T-cell (primary cell): Measurements from ENCODE around the gene BCKDHB. TPM values are rescaled to one million over a fixed set of nuclear protein-coding genes. Genes with fewer than 3 reads are reported as not detected.

Source experiments
- ATAC-seq, 4 experiments: fragments of 200-7000 bp in 3 of 4; fragments of 150-1000 bp in 1 of 4; cut with Tn5 transposase; replicated peaks in 1 of 4; 1 replicate in 3 of 4; 2 replicates in 1 of 4; pipeline ENCODE4 v1.10.0; 2021; ENCODE audit warnings: moderate library complexity in 3 of 4, mild to moderate bottlenecking in 2 of 4, moderate number of reproducible peaks in 1 of 4
- CTCF ChIA-PET, 2 donors: fragments of 300-600 bp; sonication (Branson Sonifier 250); formaldehyde crosslinking; loops; one replicate each; lab custom pipeline; 2022; ENCODE audit warnings: antibody characterized with exemption in 2 of 2; lab: Charles Lee
- POLR2A ChIA-PET, 2 donors: fragments of 300-600 bp; sonication (Branson Sonifier 250); formaldehyde crosslinking; loops; one replicate each; lab custom pipeline; 2022; ENCODE audit warnings: antibody characterized with exemption in 2 of 2; lab: Charles Lee
- DNase-seq, 35 experiments: peaks; one replicate each; pipeline versions ENCODE4 v3.0.0 to v3.0.0-alpha.2; 2013 to 2023
- H3K27ac ChIP-seq: one replicate; pipeline ENCODE4 v1.5.1; 2013; ENCODE audit warnings: low read length
- H3K27me3 ChIP-seq, 2 experiments: replicated peaks in 1 of 2; 1 replicate in 1 of 2; 2 replicates in 1 of 2; pipeline versions ENCODE4 v1.6.1 to v1.7.0; 2013; ENCODE audit warnings: low read length in 1 of 2, mixed read lengths in 1 of 2; ENCODE audit not compliant: control insufficient read depth in 2 of 2, insufficient read depth in 2 of 2; ENCODE audit errors: extremely low read depth in 1 of 2
- H3K36me3 ChIP-seq, 2 donors: 1 replicate in 1 of 2; 2 replicates in 1 of 2; pipeline versions ENCODE4 v1.6.1 to v1.7.0; 2013; ENCODE audit warnings: low read length in 1 of 2; ENCODE audit not compliant: control insufficient read depth in 2 of 2, insufficient read depth in 1 of 2; ENCODE audit errors: extremely low read depth in 1 of 2
- H3K4me1 ChIP-seq, 2 experiments: 1 replicate in 1 of 2; 2 replicates in 1 of 2; pipeline versions ENCODE4 v1.6.1 to v1.7.0; 2013; ENCODE audit warnings: low read length in 2 of 2, mixed read lengths in 1 of 2; ENCODE audit not compliant: insufficient read depth in 2 of 2, control insufficient read depth in 1 of 2; ENCODE audit errors: extremely low read depth in 1 of 2
- H3K4me3 ChIP-seq, 2 donors: 1 replicate in 1 of 2; 2 replicates in 1 of 2; pipeline versions ENCODE4 v1.5.1 to v1.7.0; 2013; ENCODE audit warnings: mild to moderate bottlenecking in 2 of 2, low read length in 1 of 2, moderate library complexity in 1 of 2; ENCODE audit not compliant: control insufficient read depth in 1 of 2; ENCODE audit errors: extremely low read depth in 1 of 2
- H3K9me3 ChIP-seq: 2 replicates; pipeline ENCODE4 v1.7.0; 2013
- H3K27ac Mint-ChIP-seq, 2 donors: one replicate each; pipeline ENCODE4 v1.8.0; 2020 to 2021; ENCODE audit warnings: mild to moderate bottlenecking in 2 of 2, mixed read lengths in 2 of 2
- H3K27me3 Mint-ChIP-seq, 2 donors: one replicate each; pipeline ENCODE4 v1.8.0; 2021 to 2022; ENCODE audit warnings: mixed read lengths in 2 of 2
- H3K36me3 Mint-ChIP-seq: one replicate; pipeline ENCODE4 v1.8.0; 2021; ENCODE audit warnings: mixed read lengths
- H3K4me1 Mint-ChIP-seq, 3 donors: one replicate each; pipeline ENCODE4 v1.8.0; 2020 to 2022; ENCODE audit warnings: mixed read lengths in 3 of 3, mild to moderate bottlenecking in 1 of 3
- H3K4me3 Mint-ChIP-seq, 3 donors: one replicate each; pipeline ENCODE4 v1.8.0; 2020 to 2022; ENCODE audit warnings: mild to moderate bottlenecking in 3 of 3, mixed read lengths in 3 of 3, moderate library complexity in 3 of 3
- H3K9me3 Mint-ChIP-seq, 3 donors: one replicate each; pipeline ENCODE4 v1.8.0; 2020 to 2022; ENCODE audit warnings: mixed read lengths in 3 of 3
- WGBS: methylation state at CpG from one replicate; pipeline ENCODE4 v1.1.5; 2013; ENCODE audit warnings: missing lambda C conversion rate; ENCODE audit not compliant: insufficient coverage; 5-methylcytosine and 5-hydroxymethylcytosine counted together
- total RNA-seq, 35 experiments: library from RNA in 6 of 35; stranded (reverse) in 6 of 35; fragments of 120-200 nt in 1 of 35; gene quantifications; one replicate each; pipeline versions ENCODE4 v1.2.1 to v1.2.4 and lab custom pipeline; 2013 to 2026

BCKDHB gene
- total RNA-seq, 5 donors from 2014 or later (not counting 1 experiment from before 2014, with no cell fraction given) = 14.1 to 18.7 (median 15.2) TPM

- CTCF ChIA-PET = no interaction called here
- H3K9me3 Mint-ChIP-seq = no peaks in the 10 kb centered on the region
- DNase-seq = no peak
- H3K27ac ChIP-seq = no peak overlapping the region
- no peaks in the 10 kb centered on the region for H3K27me3 Mint-ChIP-seq
- H3K4me3 Mint-ChIP-seq = no peak overlapping the region
- ATAC-seq = no peak
- no peaks in the 10 kb centered on the region for H3K27me3 ChIP-seq
- no peak overlapping the region for H3K4me3 ChIP-seq
- H3K36me3 Mint-ChIP-seq = peaks cover 23% of the 10 kb centered on the region
- no peaks in the 10 kb centered on the region for H3K36me3 ChIP-seq
- POLR2A ChIA-PET = no interaction called here
- H3K4me1 Mint-ChIP-seq = no peaks in the 10 kb centered on the region
- no peak overlapping the region for H3K27ac Mint-ChIP-seq
- no peaks in the 10 kb centered on the region for H3K4me1 ChIP-seq
- H3K9me3 ChIP-seq = no peaks in the 10 kb centered on the region
Measured at GRCh38 chr6:80254716-80255115, 148.2 kb downstream of the BCKDHB start.

- Mint-ChIP-seq H3K9me3 (no peaks in the 10 kb centered on the region), H3K36me3 (peaks cover 37% of the 10 kb centered on the region), H3K27ac (no peak overlapping the region), H3K4me3 (no peak overlapping the region), H3K4me1 (no peaks in the 10 kb centered on the region), H3K27me3 (no peaks in the 10 kb centered on the region)
- POLR2A ChIA-PET = no interaction called here
- no peaks in the 10 kb centered on the region for H3K27me3 ChIP-seq
- no peaks in the 10 kb centered on the region for H3K36me3 ChIP-seq
- no peak overlapping the region for H3K27ac ChIP-seq
- ATAC-seq (no peak), DNase-seq (no peak)
- H3K4me3 ChIP-seq = no peak overlapping the region
- H3K9me3 ChIP-seq = no peaks in the 10 kb centered on the region
- H3K4me1 ChIP-seq = no peaks in the 10 kb centered on the region
- CTCF ChIA-PET = interaction anchor here in 1 of 2 donors (0.8 kb wide), 1 partner anchor 43 kb away, joined by 3 read pairs; no protein-coding TSS in a partner anchor
Measured at GRCh38 chr6:80256691-80257090, 150.2 kb downstream of the BCKDHB start.

GRCh38 chr6:80259118-80259517, 152.6 kb downstream of the BCKDHB start:
- H3K27me3 Mint-ChIP-seq = no peaks in the 10 kb centered on the region
- no peak overlapping the region for H3K27ac Mint-ChIP-seq
- Histone ChIP-seq H3K4me1 (no peaks in the 10 kb centered on the region), H3K4me3 (no peak overlapping the region), H3K36me3 (no peaks in the 10 kb centered on the region), H3K27ac (no peak overlapping the region), H3K27me3 (no peaks in the 10 kb centered on the region), H3K9me3 (no peaks in the 10 kb centered on the region)
- H3K4me3 Mint-ChIP-seq = no peak overlapping the region
- H3K4me1 Mint-ChIP-seq = no peaks in the 10 kb centered on the region
- ATAC-seq (no peak), DNase-seq (no peak)
- no CpG with 5 or more reads among the region's 4 CpGs for WGBS
- peaks cover 37% of the 10 kb centered on the region for H3K36me3 Mint-ChIP-seq
- H3K9me3 Mint-ChIP-seq = no peaks in the 10 kb centered on the region
- ChIA-PET POLR2A (no interaction called here), CTCF (no interaction called here)

GRCh38 chr6:80263585-80263984, 157.1 kb downstream of the BCKDHB start:
- Histone ChIP-seq H3K27ac (no peak overlapping the region), H3K4me3 (no peak overlapping the region), H3K36me3 (no peaks in the 10 kb centered on the region), H3K4me1 (no peaks in the 10 kb centered on the region), H3K9me3 (no peaks in the 10 kb centered on the region), H3K27me3 (no peaks in the 10 kb centered on the region)
- Mint-ChIP-seq H3K27ac (no peak overlapping the region), H3K4me1 (no peaks in the 10 kb centered on the region), H3K9me3 (no peaks in the 10 kb centered on the region), H3K4me3 (no peak overlapping the region), H3K27me3 (no peaks in the 10 kb centered on the region), H3K36me3 (peaks cover 49% of the 10 kb centered on the region)
- no peak for DNase-seq
- CTCF ChIA-PET = no interaction called here
- POLR2A ChIA-PET = no interaction called here
- no CpG with 5 or more reads among the region's 3 CpGs for WGBS
- no peak for ATAC-seq

GRCh38 chr6:80268865-80269730, 162.6 kb downstream of the BCKDHB start:
- no peak overlapping the region for H3K27ac ChIP-seq
- peaks cover 0 to 8% (median 4%) of the 10 kb centered on the region in 3 donors for H3K9me3 Mint-ChIP-seq
- CTCF ChIA-PET = interaction anchor here in 1 of 2 donors (0.9 kb wide), 1 partner anchor 22 kb away, joined by 3 read pairs; no protein-coding TSS in a partner anchor
- H3K4me3 ChIP-seq = no peak overlapping the region
- no peaks in the 10 kb centered on the region for H3K4me1 ChIP-seq
- DNase-seq = no peak
- H3K4me1 Mint-ChIP-seq = no peaks in the 10 kb centered on the region
- POLR2A ChIA-PET = no interaction called here
- no peak overlapping the region for H3K4me3 Mint-ChIP-seq
- no peaks in the 10 kb centered on the region for H3K9me3 ChIP-seq
- H3K36me3 ChIP-seq = no peaks in the 10 kb centered on the region
- H3K27me3 Mint-ChIP-seq = no peaks in the 10 kb centered on the region
- WGBS = 90% methylated on average over 7 of the region's 10 CpGs
- no peak overlapping the region for H3K27ac Mint-ChIP-seq
- ATAC-seq = no peak
- no peaks in the 10 kb centered on the region for H3K27me3 ChIP-seq
- H3K36me3 Mint-ChIP-seq = peaks cover 23% of the 10 kb centered on the region

- ATAC-seq = no peak
- H3K4me3 Mint-ChIP-seq = no peak overlapping the region
- H3K36me3 Mint-ChIP-seq = peaks cover 16% of the 10 kb centered on the region
- Histone ChIP-seq H3K27me3 (no peaks in the 10 kb centered on the region), H3K27ac (no peak overlapping the region), H3K4me1 (no peaks in the 10 kb centered on the region), H3K36me3 (no peaks in the 10 kb centered on the region), H3K4me3 (no peak overlapping the region), H3K9me3 (no peaks in the 10 kb centered on the region)
- DNase-seq = no peak
- peaks cover 0 to 8% (median 4%) of the 10 kb centered on the region in 3 donors for H3K9me3 Mint-ChIP-seq
- WGBS = no CpG with 5 or more reads among the region's 2 CpGs
- H3K4me1 Mint-ChIP-seq = no peaks in the 10 kb centered on the region
- POLR2A ChIA-PET = no interaction called here
- H3K27ac Mint-ChIP-seq = no peak overlapping the region
- no peaks in the 10 kb centered on the region for H3K27me3 Mint-ChIP-seq
- CTCF ChIA-PET = no interaction called here
Measured at GRCh38 chr6:80271074-80271473, 164.6 kb downstream of the BCKDHB start.
